ENCODE results near the gene CFAP97D2. TPM values are rescaled to one million over a fixed set of nuclear protein-coding genes. Genes with fewer than 3 reads are reported as not detected.
"Not testable (repeated sequence)": the region's sequence is repeated elsewhere in the genome, so short reads cannot be mapped to it uniquely, and the experiment has no call there.

Gene CFAP97D2
- polyA plus RNA-seq, 1 donor (not counting 4 experiments of a cell fraction or from before 2014, with no cell fraction given), result not detected

DNA sequence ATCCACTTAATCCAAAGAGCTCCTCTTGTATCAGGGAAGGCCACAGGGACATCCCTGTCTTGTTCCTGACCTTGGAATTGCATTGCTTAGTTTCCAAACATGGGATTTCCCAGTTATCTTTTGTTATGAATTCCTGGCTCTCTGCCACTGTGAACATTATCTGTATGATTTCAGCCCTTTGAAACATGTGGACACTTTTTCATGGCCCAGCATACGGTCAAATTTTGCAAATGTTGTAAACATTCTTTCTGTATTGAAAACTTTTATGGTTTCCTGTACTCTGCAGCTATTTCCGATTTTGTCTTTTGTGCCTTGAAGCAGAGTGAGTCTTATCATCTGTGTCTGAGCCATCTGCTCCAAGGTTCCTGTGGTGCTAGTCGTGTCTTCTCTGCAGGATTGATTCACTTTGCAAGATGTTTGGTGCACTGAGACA is 4.5 kb upstream of the CFAP97D2 start:
- FAIRE-seq, result no peak

DNA sequence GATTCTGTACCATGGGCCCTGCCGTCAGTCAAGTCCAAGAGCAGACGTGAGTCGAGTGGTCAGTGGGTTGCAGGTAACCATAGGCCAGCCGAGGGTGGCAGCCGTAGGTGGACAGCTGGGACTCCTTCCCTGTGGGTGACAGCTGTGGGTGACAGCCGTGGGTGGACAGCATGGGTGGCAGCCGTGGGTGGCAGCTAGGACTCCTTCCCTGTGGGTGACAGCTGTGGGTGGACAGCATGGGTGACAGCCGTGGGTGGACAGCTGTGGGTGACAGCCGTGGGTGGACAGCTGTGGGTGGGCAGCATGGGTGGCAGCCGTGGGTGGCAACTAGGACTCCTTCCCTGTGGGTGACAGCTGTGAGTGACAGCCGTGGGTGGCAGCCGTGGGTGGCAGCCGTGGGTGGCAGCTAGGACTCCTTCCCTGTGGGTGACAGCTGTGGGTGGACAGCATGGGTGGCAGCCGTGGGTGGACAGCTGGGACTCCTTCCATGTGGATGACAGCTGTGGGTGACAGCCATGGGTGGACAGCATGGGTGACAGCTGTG is 2.6 kb upstream of the CFAP97D2 start:
- H3K4me1 ChIP-seq (ENCODE audit: control insufficient read depth, extremely low read depth, insufficient read depth, low read length); H3K4me2 ChIP-seq (ENCODE audit: control insufficient read depth, extremely low read depth, insufficient read depth, low read depth, low read length); H3K36me3 ChIP-seq (ENCODE audit: control insufficient read depth in 2 of 2, extremely low read depth in 1 of 2, insufficient read depth in 2 of 2, low read length in 2 of 2); H3K9me3 ChIP-seq (ENCODE audit: control insufficient read depth, low read depth, low read length); H2AFZ ChIP-seq (ENCODE audit: control insufficient read depth, low read length); H4K20me1 ChIP-seq (ENCODE audit: control insufficient read depth, extremely low read depth, insufficient read depth, low read length); DNase-seq (ENCODE audit: low read depth, low spot score); H3K4me3 ChIP-seq (ENCODE audit: control insufficient read depth in 2 of 3, extremely low read depth in 1 of 3, insufficient read depth in 2 of 3, low read depth in 1 of 3, low read length in 3 of 3); H3K9ac ChIP-seq (ENCODE audit: control insufficient read depth, extremely low read depth, insufficient read depth, low read length); FAIRE-seq; H3K9me1 ChIP-seq (ENCODE audit: control insufficient read depth, extremely low read depth, insufficient read depth, low read length); H3K79me2 ChIP-seq (ENCODE audit: control insufficient read depth, insufficient read depth, low read length); H3K27ac ChIP-seq (ENCODE audit: control insufficient read depth, insufficient read depth, low read length); dilution Hi-C loops (cut with MboI; ENCODE audit: extremely low pct_ligation_motif_present, low sequenced_read_pairs): not testable (repeated sequence)
- peaks cover 10% of the 10 kb centered on the region for H3K27me3 ChIP-seq (ENCODE audit: control insufficient read depth, extremely low read depth, insufficient read depth, low read length)

More for the DNA sequence above, 4.5 kb upstream of the CFAP97D2 start:
- Histone ChIP-seq H2AFZ (ENCODE audit: control insufficient read depth, low read length) (no peak overlapping the region), H3K36me3 (ENCODE audit: control insufficient read depth in 2 of 2, extremely low read depth in 1 of 2, insufficient read depth in 2 of 2, low read length in 2 of 2) (no peaks in the 10 kb centered on the region), H3K27ac (ENCODE audit: control insufficient read depth, insufficient read depth, low read length) (no peak overlapping the region), H3K4me3 (ENCODE audit: control insufficient read depth in 2 of 3, extremely low read depth in 1 of 3, insufficient read depth in 2 of 3, low read depth in 1 of 3, low read length in 3 of 3) (no peak overlapping the region), H3K4me2 (ENCODE audit: control insufficient read depth, extremely low read depth, insufficient read depth, low read depth, low read length) (no peak overlapping the region), H4K20me1 (ENCODE audit: control insufficient read depth, extremely low read depth, insufficient read depth, low read length) (no peaks in the 10 kb centered on the region), H3K79me2 (ENCODE audit: control insufficient read depth, insufficient read depth, low read length) (no peaks in the 10 kb centered on the region), H3K9me1 (ENCODE audit: control insufficient read depth, extremely low read depth, insufficient read depth, low read length) (no peaks in the 10 kb centered on the region), H3K9me3 (ENCODE audit: control insufficient read depth, low read depth, low read length) (no peaks in the 10 kb centered on the region), H3K4me1 (ENCODE audit: control insufficient read depth, extremely low read depth, insufficient read depth, low read length) (no peaks in the 10 kb centered on the region), H3K27me3 (ENCODE audit: control insufficient read depth, extremely low read depth, insufficient read depth, low read length) (peaks cover 4% of the 10 kb centered on the region), H3K9ac (ENCODE audit: control insufficient read depth, extremely low read depth, insufficient read depth, low read length) (no peak overlapping the region)
- TF ChIP-seq, protein P1, sequence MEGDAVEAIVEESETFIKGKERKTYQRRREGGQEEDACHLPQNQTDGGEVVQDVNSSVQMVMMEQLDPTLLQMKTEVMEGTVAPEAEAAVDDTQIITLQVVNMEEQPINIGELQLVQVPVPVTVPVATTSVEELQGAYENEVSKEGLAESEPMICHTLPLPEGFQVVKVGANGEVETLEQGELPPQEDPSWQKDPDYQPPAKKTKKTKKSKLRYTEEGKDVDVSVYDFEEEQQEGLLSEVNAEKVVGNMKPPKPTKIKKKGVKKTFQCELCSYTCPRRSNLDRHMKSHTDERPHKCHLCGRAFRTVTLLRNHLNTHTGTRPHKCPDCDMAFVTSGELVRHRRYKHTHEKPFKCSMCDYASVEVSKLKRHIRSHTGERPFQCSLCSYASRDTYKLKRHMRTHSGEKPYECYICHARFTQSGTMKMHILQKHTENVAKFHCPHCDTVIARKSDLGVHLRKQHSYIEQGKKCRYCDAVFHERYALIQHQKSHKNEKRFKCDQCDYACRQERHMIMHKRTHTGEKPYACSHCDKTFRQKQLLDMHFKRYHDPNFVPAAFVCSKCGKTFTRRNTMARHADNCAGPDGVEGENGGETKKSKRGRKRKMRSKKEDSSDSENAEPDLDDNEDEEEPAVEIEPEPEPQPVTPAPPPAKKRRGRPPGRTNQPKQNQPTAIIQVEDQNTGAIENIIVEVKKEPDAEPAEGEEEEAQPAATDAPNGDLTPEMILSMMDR (optimal IDR thresholded peaks at IDR 0.05 in 1 of 3, IDR thresholded peaks at IDR 0.05 in 1 of 3, conservative IDR thresholded peaks at IDR 0.05 in 1 of 3; ENCODE audit: extremely low read depth in 1 of 3, insufficient read depth in 2 of 3, low read length in 3 of 3), result no peak
- TF ChIP-seq EZH2 (IDR thresholded peaks at IDR 0.05; ENCODE audit: low read length), result no peak
- DNase-seq (ENCODE audit: low read depth, low spot score), result no peak
- dilution Hi-C loops (cut with MboI; ENCODE audit: extremely low pct_ligation_motif_present, low sequenced_read_pairs), result no loop called here

Data from keratinocyte (primary cell).